Progenitor cell of endocrine pancreas (in vitro differentiated cells): Measurements from ENCODE around the gene CSNK2A1. TPM values are rescaled to one million over a fixed set of nuclear protein-coding genes. Genes with fewer than 3 reads are reported as not detected.

Experiments
- DNase-seq: peaks from one replicate; pipeline ENCODE4 v3.0.0; 2021; ENCODE audit warnings: low spot score; ENCODE audit not compliant: unreplicated experiment
- H3K27ac Mint-ChIP-seq: 2 replicates; pipeline ENCODE4 v1.8.0; 2021; ENCODE audit warnings: mild to moderate bottlenecking, moderate library complexity, mixed read lengths
- H3K27me3 Mint-ChIP-seq: 2 replicates; pipeline ENCODE4 v1.8.0; 2021; ENCODE audit warnings: mixed read lengths
- H3K36me3 Mint-ChIP-seq: 2 replicates; pipeline ENCODE4 v1.8.0; 2022; ENCODE audit warnings: mixed read lengths; ENCODE audit not compliant: insufficient read depth
- H3K4me1 Mint-ChIP-seq: 2 replicates; pipeline ENCODE4 v1.8.0; 2021; ENCODE audit warnings: low read depth, mixed read lengths
- H3K4me3 Mint-ChIP-seq: 2 replicates; pipeline ENCODE4 v1.8.0; 2021; ENCODE audit warnings: low read depth, mild to moderate bottlenecking, moderate library complexity, mixed read lengths
- H3K9me3 Mint-ChIP-seq: 2 replicates; pipeline ENCODE4 v1.8.0; 2021; ENCODE audit warnings: low read depth, mixed read lengths
- CTCF ChIP-seq: fragments of 200-600 bp; sonication (generic); IDR thresholded peaks from one replicate; pipeline ENCODE4 v1.5.0; 2021; ENCODE audit warnings: antibody characterized with exemption, mild to moderate bottlenecking; ENCODE audit not compliant: unreplicated experiment
- total RNA-seq: library from RNA; stranded (reverse); gene quantifications from 2 replicates; pipeline ENCODE4 v1.2.1, GENCODE V29; 2021

CSNK2A1 gene
- total RNA-seq, 1 donor from 2014 or later: 175 TPM

- TF ChIP-seq CTCF: no peak
- Mint-ChIP-seq H3K36me3 (peaks cover 28% of the 10 kb centered on the region), H3K4me1 (no peaks in the 10 kb centered on the region), H3K9me3 (peaks cover 46% of the 10 kb centered on the region), H3K27ac (peak overlapping the region; percentile 62), H3K4me3 (no peak overlapping the region), H3K27me3 (no peaks in the 10 kb centered on the region)
- no peak for DNase-seq
Measured at GRCh38 chr20:472889-473292, 70.7 kb downstream of the CSNK2A1 start.

GRCh38 chr20:472137-472846, 71.3 kb downstream of the CSNK2A1 start:
- H3K27ac Mint-ChIP-seq: no peak overlapping the region
- DNase-seq: no peak

GRCh38 chr20:469746-470490, 73.7 kb downstream of the CSNK2A1 start:
- Mint-ChIP-seq H3K27me3 (no peaks in the 10 kb centered on the region), H3K27ac (no peak overlapping the region), H3K4me3 (no peak overlapping the region), H3K9me3 (peaks cover 57% of the 10 kb centered on the region), H3K4me1 (no peaks in the 10 kb centered on the region), H3K36me3 (peaks cover 26% of the 10 kb centered on the region)
- TF ChIP-seq CTCF: no peak
- DNase-seq: no peak

More at GRCh38 chr20:472137-472846, 71.3 kb downstream of the CSNK2A1 start:
- Mint-ChIP-seq H3K4me3 (no peak overlapping the region), H3K4me1 (no peaks in the 10 kb centered on the region), H3K27me3 (no peaks in the 10 kb centered on the region), H3K9me3 (peaks cover 48% of the 10 kb centered on the region), H3K36me3 (peaks cover 29% of the 10 kb centered on the region)
- no peak for TF ChIP-seq CTCF

GRCh38 chr20:467755-468154, 75.8 kb downstream of the CSNK2A1 start:
- Mint-ChIP-seq H3K36me3 (peaks cover 10% of the 10 kb centered on the region), H3K4me3 (no peak overlapping the region), H3K27me3 (peaks cover 8% of the 10 kb centered on the region), H3K4me1 (peaks cover 4% of the 10 kb centered on the region), H3K27ac (no peak overlapping the region), H3K9me3 (peaks cover 48% of the 10 kb centered on the region)
- no peak for DNase-seq
- no peak for TF ChIP-seq CTCF

GRCh38 chr20:462199-462991, 81.2 kb downstream of the CSNK2A1 start, which contains the start of gene TBC1D20:
Gene TBC1D20 (minus strand): TSS chr20:462533. CDS start chr20:462405, 128 bp downstream.
- Mint-ChIP-seq H3K4me1 (peaks cover 21% of the 10 kb centered on the region), H3K4me3 (peak within 1 kb of the TSS; percentile 90), H3K27me3 (peaks cover 8% of the 10 kb centered on the region), H3K9me3 (peaks cover 10% of the 10 kb centered on the region), H3K27ac (peak within 1 kb of the TSS; percentile 92), H3K36me3 (peaks cover 2% of the 10 kb centered on the region)
- TF ChIP-seq CTCF: no peak
- peak; percentile 65 for DNase-seq
